Uterus (tissue), 2 donors: ENCODE results near the gene UCHL3.

Experiments used
- CTCF ChIP-seq, 4 experiments: fragments of 200-600 bp in 2 of 4; fragments of 450-650 bp in 2 of 4; sonication (generic) in 2 of 4; IDR thresholded peaks; one replicate each; pipeline ENCODE4 v1.5.1; 2016 to 2019; ENCODE audit warnings: antibody characterized with exemption in 4 of 4, mild to moderate bottlenecking in 2 of 4, moderate library complexity in 1 of 4
- POLR2A ChIP-seq, 2 donors: fragments of 450-650 bp; IDR thresholded peaks; one replicate each; pipeline ENCODE4 v1.6.1; 2016; ENCODE audit warnings: antibody characterized with exemption in 2 of 2, mild to moderate bottlenecking in 1 of 2, moderate library complexity in 1 of 2

GRCh38 chr13:75587679-75588078, 38.1 kb downstream of the UCHL3 start:
- TF ChIP-seq POLR2A (IDR thresholded peaks at IDR 0.05) (no peak), CTCF (IDR thresholded peaks at IDR 0.05) (no peak)
